Smooth muscle cell (in vitro differentiated cells): ENCODE results near the gene NOTCH4. TPM values are rescaled to one million over a fixed set of nuclear protein-coding genes. Genes with fewer than 3 reads are reported as not detected.

Experiments used
- DNase-seq: peaks from one replicate; lab custom pipeline; 2025; ENCODE audit not compliant: unreplicated experiment; lab: John Stamatoyannopoulos, UW
- H2AFZ ChIP-seq: fragments of 200-600 bp; sonication (generic); 2 replicates; pipeline ENCODE4 v1.6.0; 2016; ENCODE audit warnings: antibody characterized with exemption, low read depth, mild to moderate bottlenecking
- H3F3A ChIP-seq: fragments of 200-600 bp; sonication (generic); 2 replicates; pipeline ENCODE4 v1.6.0; 2017; ENCODE audit warnings: antibody characterized with exemption, low read depth
- H3K27ac ChIP-seq: fragments of 200-600 bp; sonication (generic); 2 replicates; pipeline ENCODE4 v1.5.1; 2016; ENCODE audit warnings: low read depth, mild to moderate bottlenecking
- H3K27me3 ChIP-seq: fragments of 200-600 bp; sonication (generic); 2 replicates; pipeline ENCODE4 v1.6.1; 2016; ENCODE audit warnings: low read depth, mild to moderate bottlenecking
- H3K36me3 ChIP-seq: fragments of 200-600 bp; sonication (generic); 2 replicates; pipeline ENCODE4 v1.5.1; 2016; ENCODE audit warnings: low read depth
- H3K4me1 ChIP-seq: fragments of 200-600 bp; sonication (generic); 2 replicates; pipeline ENCODE4 v1.5.1; 2016; ENCODE audit warnings: low read depth
- H3K4me2 ChIP-seq: fragments of 200-600 bp; sonication (generic); 2 replicates; pipeline ENCODE4 v1.6.0; 2016; ENCODE audit warnings: mild to moderate bottlenecking
- H3K4me3 ChIP-seq: fragments of 200-600 bp; sonication (generic); 2 replicates; pipeline ENCODE4 v1.5.1; 2016; ENCODE audit warnings: mild to moderate bottlenecking
- H3K79me2 ChIP-seq: fragments of 200-600 bp; sonication (generic); 2 replicates; pipeline ENCODE4 v1.6.0; 2016; ENCODE audit warnings: low read depth, mild to moderate bottlenecking
- H3K9ac ChIP-seq: fragments of 200-600 bp; sonication (generic); 2 replicates; pipeline ENCODE4 v1.6.0; 2016; ENCODE audit warnings: low read depth
- H3K9me3 ChIP-seq: fragments of 200-600 bp; sonication (generic); replicated peaks from 2 replicates; pipeline ENCODE4 v1.5.1; 2016; ENCODE audit warnings: low read depth
- H4K20me1 ChIP-seq: fragments of 200-600 bp; sonication (generic); 2 replicates; pipeline ENCODE4 v1.6.0; 2016; ENCODE audit warnings: low read depth
- CTCF ChIP-seq: fragments of 200-600 bp; sonication (generic); IDR thresholded peaks from 2 replicates; pipeline ENCODE4 v1.5.1; 2017; ENCODE audit warnings: borderline replicate concordance, mild to moderate bottlenecking, antibody characterized with exemption; ENCODE audit not compliant: insufficient read depth, poor library complexity, severe bottlenecking
- WGBS: methylation state at CpG from one replicate; pipeline ENCODE4 v1.1.7; 2016; ENCODE audit warnings: low lambda C conversion rate; 5-methylcytosine and 5-hydroxymethylcytosine counted together
- microRNA-seq: library from miRNA; unstranded; fragments of <30 nt; microRNA quantifications from one replicate; pipeline ENCODE4, GENCODE V29; 2016; ENCODE audit warnings: borderline number of aligned reads
- polyA plus RNA-seq: library from polyadenylated mRNA; unstranded; fragments of >200 nt; fragmentation: Nextera tagmentation; extraction: Ambion mirVana; gene quantifications from 2 replicates; pipeline ENCODE4 v1.2.1, GENCODE V29; 2016
- small RNA-seq: library from RNA; depleted of rRNA; stranded (forward); fragments of <200 nt; gene quantifications from one replicate; pipeline ENCODE3, GENCODE V24; 2014
- total RNA-seq: library from RNA; depleted of rRNA; stranded (reverse); fragments of >200 nt; gene quantifications from 2 replicates; pipeline ENCODE4 v1.2.3, GENCODE V29; 2014

NOTCH4 gene
- total and polyA plus RNA-seq, 2 experiments from 2014 or later = 0.54 to 1.6 TPM

GRCh38 chr6:32146287-32146686 is 77.6 kb downstream of the NOTCH4 start:
- Histone ChIP-seq H3F3A (no peaks in the 10 kb centered on the region), H2AFZ (peak overlapping the region; percentile 27), H3K27ac (no peak overlapping the region), H3K9me3 (no peaks in the 10 kb centered on the region), H3K4me1 (peaks cover under 1% of the 10 kb centered on the region), H3K27me3 (peaks cover 24% of the 10 kb centered on the region), H3K9ac (no peak overlapping the region), H3K36me3 (no peaks in the 10 kb centered on the region), H3K79me2 (no peaks in the 10 kb centered on the region), H3K4me2 (no peak overlapping the region), H4K20me1 (no peaks in the 10 kb centered on the region), H3K4me3 (no peak overlapping the region)
- 72% methylated on average over 1 of the region's 1 CpG for WGBS
- no peak for TF ChIP-seq CTCF
- DNase-seq = no peak

Small RNA genes within 50 kb of the gene (microRNA-seq; reads per million reads assigned to microRNA genes)
- 8.8 reads per million, percentile 11 among the genes with 10 or more reads in this experiment for gene MIR6721
- gene MIR6833 = not detected

Small RNA genes within 50 kb of the gene (small RNA-seq; reads per million reads assigned to genes)
- gene AL662884.1 (not detected), gene MIR6833 (not detected)

Other genes starting within 250 kb of the NOTCH4 start
- 2.8 and 4.6 TPM in 2 replicates for gene C4A, start 242.0 kb downstream of the NOTCH4 start, total RNA-seq
- 1.7 and 4.4 TPM in 2 replicates for gene C4A, start 242.0 kb downstream of the NOTCH4 start, polyA plus RNA-seq
- gene C4B, start 209.3 kb downstream of the NOTCH4 start, total RNA-seq = 1.7 and 3.8 TPM in 2 replicates
- gene C4B, start 209.3 kb downstream of the NOTCH4 start, polyA plus RNA-seq = 1.3 and 2.9 TPM in 2 replicates
- 0.58 TPM in 1 of 2 replicates, not detected in the other for gene CYP21A2, start 185.7 kb downstream of the NOTCH4 start, total RNA-seq
- 0.38 TPM in 1 of 2 replicates, not detected in the other for gene CYP21A2, start 185.7 kb downstream of the NOTCH4 start, polyA plus RNA-seq
- 1.1 and 1.8 TPM in 2 replicates for gene TNXB, start 114.7 kb downstream of the NOTCH4 start, total RNA-seq
- gene TNXB, start 114.7 kb downstream of the NOTCH4 start, polyA plus RNA-seq = 1.1 and 4.3 TPM in 2 replicates
- gene ATF6B, start 95.8 kb downstream of the NOTCH4 start, total RNA-seq = 22.2 and 23.0 TPM in 2 replicates
- 22.5 and 39.8 TPM in 2 replicates for gene ATF6B, start 95.8 kb downstream of the NOTCH4 start, polyA plus RNA-seq
- gene FKBPL, start 93.8 kb downstream of the NOTCH4 start, total RNA-seq = 5.3 and 6.5 TPM in 2 replicates
- 5.4 and 7.7 TPM in 2 replicates for gene FKBPL, start 93.8 kb downstream of the NOTCH4 start, polyA plus RNA-seq
- gene PRRT1, start 72.1 kb downstream of the NOTCH4 start, total RNA-seq = 0.94 TPM in 1 of 2 replicates, not detected in the other
- 1.4 and 3.3 TPM in 2 replicates for gene PRRT1, start 72.1 kb downstream of the NOTCH4 start, polyA plus RNA-seq
- 13.3 and 17.5 TPM in 2 replicates for gene PPT2, start 69.9 kb downstream of the NOTCH4 start, total RNA-seq
- 15.7 and 17.8 TPM in 2 replicates for gene PPT2, start 69.9 kb downstream of the NOTCH4 start, polyA plus RNA-seq
- 3.6 and 5.6 TPM in 2 replicates for gene EGFL8, start 59.5 kb downstream of the NOTCH4 start, total RNA-seq
- gene EGFL8, start 59.5 kb downstream of the NOTCH4 start, polyA plus RNA-seq = 4.3 and 8.2 TPM in 2 replicates
- 60.5 and 71.1 TPM in 2 replicates for gene AGPAT1, start 48.0 kb downstream of the NOTCH4 start, total RNA-seq
- gene AGPAT1, start 48.0 kb downstream of the NOTCH4 start, polyA plus RNA-seq = 51.8 and 52.4 TPM in 2 replicates
- 49.3 and 58.1 TPM in 2 replicates for gene RNF5, start 45.7 kb downstream of the NOTCH4 start, total RNA-seq
- 74.0 and 75.9 TPM in 2 replicates for gene RNF5, start 45.7 kb downstream of the NOTCH4 start, polyA plus RNA-seq
- gene AGER, start 39.8 kb downstream of the NOTCH4 start, total RNA-seq = 0.81 and 2.6 TPM in 2 replicates
- gene AGER, start 39.8 kb downstream of the NOTCH4 start, polyA plus RNA-seq = 2.5 and 6.4 TPM in 2 replicates
- 33.2 and 43.6 TPM in 2 replicates for gene PBX2, start 33.9 kb downstream of the NOTCH4 start, total RNA-seq
- gene PBX2, start 33.9 kb downstream of the NOTCH4 start, polyA plus RNA-seq = 11.6 and 14.0 TPM in 2 replicates
- gene GPSM3, start 31.4 kb downstream of the NOTCH4 start, total RNA-seq = 4.8 and 5.3 TPM in 2 replicates
- 14.2 and 15.6 TPM in 2 replicates for gene GPSM3, start 31.4 kb downstream of the NOTCH4 start, polyA plus RNA-seq
- not detected in 2 replicates for gene TSBP1, start 147.8 kb upstream of the NOTCH4 start, total RNA-seq
- not detected in 2 replicates for gene TSBP1, start 147.8 kb upstream of the NOTCH4 start, polyA plus RNA-seq
- not detected in 2 replicates for gene BTNL2, start 183.1 kb upstream of the NOTCH4 start, total RNA-seq
- not detected in 2 replicates for gene BTNL2, start 183.1 kb upstream of the NOTCH4 start, polyA plus RNA-seq
- gene HLA-DRA, start 215.8 kb upstream of the NOTCH4 start, total RNA-seq = not detected in 2 replicates
- 0.41 TPM in 1 of 2 replicates, not detected in the other for gene HLA-DRA, start 215.8 kb upstream of the NOTCH4 start, polyA plus RNA-seq